Peyer's patch (tissue), 4 donors: ENCODE data around the gene LAMC2. TPM values are rescaled to one million over a fixed set of nuclear protein-coding genes. Genes with fewer than 3 reads are reported as not detected.
A peak's percentile ranks its signal among the peaks of the same experiment; 100 is the strongest.

Experiments
- DNase-seq, 3 donors: peaks; one replicate each; pipeline ENCODE4 v3.0.0-alpha.2; 2017 to 2019
- H3K27ac ChIP-seq, 4 donors: fragments of 200-600 bp; sonication (generic); one replicate each; pipeline ENCODE4 v1.5.1; 2016 to 2019
- H3K27me3 ChIP-seq, 2 donors: fragments of 200-600 bp; sonication (generic); one replicate each; pipeline ENCODE4 v1.5.1; 2019
- H3K36me3 ChIP-seq, 3 donors: fragments of 200-600 bp; sonication (generic); one replicate each; pipeline ENCODE4 v1.5.1; 2016 to 2019
- H3K4me1 ChIP-seq, 4 donors: fragments of 200-600 bp; sonication (generic); one replicate each; pipeline ENCODE4 v1.5.1; 2016 to 2019
- H3K4me3 ChIP-seq, 4 donors: fragments of 200-600 bp; sonication (generic); 1 replicate in 3 of 4; 2 replicates in 1 of 4; pipeline ENCODE4 v1.5.1; 2016 to 2019; ENCODE audit warnings: mild to moderate bottlenecking in 1 of 4
- H3K9me3 ChIP-seq, 4 donors: fragments of 200-600 bp; sonication (generic); one replicate each; pipeline ENCODE4 v1.5.1; 2016 to 2019; ENCODE audit warnings: mild to moderate bottlenecking in 1 of 4
- CTCF ChIP-seq, 6 experiments: fragments of 450-650 bp in 4 of 6; fragments of 200-600 bp in 2 of 6; sonication (generic) in 1 of 6; IDR thresholded peaks; one replicate each; pipeline ENCODE4 v1.5.1; 2017 to 2019; ENCODE audit warnings: antibody characterized with exemption in 6 of 6, mild to moderate bottlenecking in 3 of 6, moderate library complexity in 1 of 6
- POLR2A ChIP-seq, 2 donors: fragments of 450-650 bp; IDR thresholded peaks; one replicate each; pipeline ENCODE4 v1.5.1; 2017; ENCODE audit warnings: antibody characterized with exemption in 2 of 2, mild to moderate bottlenecking in 2 of 2, moderate library complexity in 2 of 2
- total RNA-seq, 4 donors: library from RNA; depleted of rRNA; stranded (reverse); fragments of >200 nt; gene quantifications; one replicate each; pipeline ENCODE4 v1.1.0, GENCODE V29; 2016

Gene LAMC2
- total RNA-seq, 4 donors from 2014 or later = 3.3 to 29.7 (median 17.3) TPM

DNA sequence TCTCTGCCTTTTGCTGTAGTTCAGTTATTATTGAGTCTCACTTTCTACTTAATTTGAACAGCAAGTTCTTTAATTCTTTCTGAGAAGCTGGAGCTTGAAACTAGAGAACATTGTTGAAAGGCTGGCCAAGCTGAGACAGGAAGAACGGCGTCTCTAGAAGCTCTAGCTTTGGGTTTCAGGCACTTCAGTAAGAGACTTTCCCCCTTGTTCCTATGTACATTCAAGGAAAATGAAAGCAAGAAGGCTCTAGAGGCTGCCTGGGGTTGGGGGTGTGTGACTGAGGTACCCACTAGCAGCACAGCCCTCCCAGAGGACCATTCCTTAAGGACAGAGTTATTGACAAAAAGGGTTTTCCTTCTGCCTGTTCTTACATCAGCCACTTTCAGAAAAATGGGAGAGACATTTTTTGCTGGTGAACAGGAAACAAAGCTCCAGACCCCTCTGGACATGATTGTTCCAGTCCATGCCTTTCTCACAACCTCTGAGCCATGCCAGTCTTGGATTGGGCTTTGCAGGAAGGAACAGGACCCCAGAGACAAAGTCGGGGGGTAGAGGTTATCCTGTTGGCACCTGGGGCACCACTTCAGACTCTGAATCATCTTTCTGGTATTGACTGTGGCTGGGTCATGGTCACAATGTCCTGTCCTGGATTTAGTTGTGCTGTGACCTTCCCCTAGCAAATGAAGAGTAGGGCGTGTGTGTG lies 63.1 kb downstream of the LAMC2 start:
- no peak for DNase-seq
- no peak for TF ChIP-seq CTCF (IDR thresholded peaks at IDR 0.05)

DNA sequence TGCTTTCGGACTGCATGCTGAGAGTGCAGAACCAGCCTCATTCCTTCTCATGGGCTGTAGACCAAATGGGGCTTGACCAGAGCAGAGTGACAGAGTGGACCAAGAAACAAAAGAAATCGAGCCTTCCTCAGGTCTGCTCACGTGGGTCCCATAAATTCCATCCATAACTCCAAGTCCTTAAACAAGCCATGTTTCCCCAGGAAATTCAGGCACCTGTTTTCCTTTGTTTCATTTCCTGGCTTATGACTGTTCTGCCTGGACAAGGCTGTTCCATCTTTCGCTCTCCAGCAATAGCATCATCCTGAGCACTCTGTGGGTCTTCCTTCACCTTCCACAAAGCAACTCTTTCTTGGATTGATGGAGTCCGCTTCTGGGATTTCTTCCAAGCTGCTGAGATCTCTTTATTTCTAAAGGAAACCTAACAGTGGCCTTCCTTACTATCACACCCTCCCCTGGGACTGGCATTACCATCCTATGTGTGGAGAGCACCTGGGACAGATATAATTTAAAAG lies 63.9 kb downstream of the LAMC2 start:
- no peaks in the 10 kb centered on the region for H3K27me3 ChIP-seq
- H3K36me3 ChIP-seq = no peaks in the 10 kb centered on the region
- H3K9me3 ChIP-seq = no peaks in the 10 kb centered on the region
- TF ChIP-seq CTCF (IDR thresholded peaks at IDR 0.05) (no peak), POLR2A (IDR thresholded peaks at IDR 0.05) (no peak)
- no peak for DNase-seq
- H3K4me3 ChIP-seq = no peak overlapping the region
- H3K4me1 ChIP-seq = no peaks in the 10 kb centered on the region
- no peak overlapping the region for H3K27ac ChIP-seq

More for the DNA sequence above, 63.1 kb downstream of the LAMC2 start:
- Histone ChIP-seq H3K36me3 (no peaks in the 10 kb centered on the region), H3K4me1 (no peaks in the 10 kb centered on the region), H3K27me3 (no peaks in the 10 kb centered on the region), H3K4me3 (no peak overlapping the region), H3K9me3 (no peaks in the 10 kb centered on the region), H3K27ac (no peak overlapping the region)

DNA sequence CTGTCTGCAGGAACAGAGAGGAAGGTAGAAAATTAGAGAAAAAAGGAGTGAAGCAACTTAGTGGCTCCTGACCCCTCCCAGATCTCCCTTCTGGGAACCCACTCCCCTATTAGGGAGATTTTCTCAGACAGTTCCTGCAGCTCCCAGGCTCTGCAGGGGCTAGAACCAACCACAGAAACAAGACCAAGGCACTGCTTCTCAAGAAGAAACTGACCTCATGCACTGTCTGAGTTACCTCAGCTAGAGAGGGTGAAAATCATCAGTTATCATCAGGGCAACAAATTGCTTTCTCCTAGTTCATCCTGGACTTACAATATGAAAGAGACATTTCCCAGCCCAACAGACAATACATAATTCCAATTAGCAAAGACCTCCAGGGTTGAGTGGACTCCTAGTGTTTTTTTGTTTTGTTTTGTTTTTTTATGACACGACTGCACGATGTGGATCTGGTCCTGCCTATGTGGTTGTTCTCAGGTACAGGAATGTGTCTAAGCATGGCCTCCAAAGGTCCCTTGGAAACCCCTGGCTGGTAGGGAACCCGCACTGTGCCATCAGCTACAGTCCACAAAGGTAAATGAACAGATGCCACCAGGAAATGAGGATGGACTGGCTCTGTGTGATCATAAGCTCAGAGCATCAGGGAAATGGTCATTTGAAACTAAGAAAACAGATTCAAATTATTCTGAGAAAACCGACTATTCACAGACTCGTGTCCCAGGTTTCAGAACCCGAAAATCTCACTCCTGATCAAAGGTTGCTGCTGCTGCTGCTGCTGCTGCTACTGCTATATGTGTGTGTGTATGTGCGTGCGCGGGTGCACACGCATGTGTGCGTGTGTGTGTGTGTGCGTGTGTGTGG lies 65.3 kb downstream of the LAMC2 start:
- no peak overlapping the region for H3K4me3 ChIP-seq
- no peaks in the 10 kb centered on the region for H3K4me1 ChIP-seq
- H3K27me3 ChIP-seq = no peaks in the 10 kb centered on the region
- no peaks in the 10 kb centered on the region for H3K36me3 ChIP-seq
- peak in 1 of 3 donors; percentile 15 for DNase-seq
- no peaks in the 10 kb centered on the region for H3K9me3 ChIP-seq
- TF ChIP-seq CTCF (IDR thresholded peaks at IDR 0.05) (no peak), POLR2A (IDR thresholded peaks at IDR 0.05) (no peak)
- H3K27ac ChIP-seq = no peak overlapping the region

GRCh38 chr1:183251959-183252450 lies 65.9 kb downstream of the LAMC2 start:
- Histone ChIP-seq H3K9me3 (no peaks in the 10 kb centered on the region), H3K36me3 (no peaks in the 10 kb centered on the region), H3K4me3 (no peak overlapping the region), H3K27me3 (no peaks in the 10 kb centered on the region), H3K27ac (no peak overlapping the region), H3K4me1 (no peaks in the 10 kb centered on the region)
- no peak for TF ChIP-seq CTCF (IDR thresholded peaks at IDR 0.05)
- TF ChIP-seq POLR2A (IDR thresholded peaks at IDR 0.05) = no peak
- DNase-seq = peak in 1 of 3 donors; percentile 28

- no peak for DNase-seq
- Histone ChIP-seq H3K4me1 (no peaks in the 10 kb centered on the region), H3K27me3 (no peaks in the 10 kb centered on the region), H3K9me3 (no peaks in the 10 kb centered on the region), H3K4me3 (no peak overlapping the region), H3K27ac (no peak overlapping the region), H3K36me3 (no peaks in the 10 kb centered on the region)
- no peak for TF ChIP-seq CTCF (IDR thresholded peaks at IDR 0.05)
- no peak for TF ChIP-seq POLR2A (IDR thresholded peaks at IDR 0.05)
Measured at GRCh38 chr1:183255073-183255472, 69.0 kb downstream of the LAMC2 start.
